Upper lobe of right lung (tissue), 1 donor: ENCODE measurements around the gene DNAJB2. TPM values are rescaled to one million over a fixed set of nuclear protein-coding genes. Genes with fewer than 3 reads are reported as not detected.

Experiments
- ATAC-seq: fragments of 200-7000 bp; cut with Tn5 transposase; one replicate; pipeline ENCODE4 v1.9.1; 2020; ENCODE audit warnings: mild to moderate bottlenecking, moderate library complexity
- DNase-seq: peaks from one replicate; pipeline ENCODE4 v3.0.0-alpha.2; 2020
- H3K27ac ChIP-seq: fragments of 200-600 bp; one replicate; pipeline ENCODE4 v1.8.0; 2022
- H3K27me3 ChIP-seq: fragments of 200-600 bp; one replicate; pipeline ENCODE4 v1.8.0; 2022; ENCODE audit warnings: mild to moderate bottlenecking
- H3K36me3 ChIP-seq: fragments of 200-600 bp; one replicate; pipeline ENCODE4 v1.8.0; 2022
- H3K4me1 ChIP-seq: fragments of 200-600 bp; one replicate; pipeline ENCODE4 v1.8.0; 2022
- H3K4me3 ChIP-seq: fragments of 200-600 bp; one replicate; pipeline ENCODE4 v1.8.0; 2022; ENCODE audit warnings: mild to moderate bottlenecking
- H3K9me3 ChIP-seq: fragments of 200-600 bp; one replicate; pipeline ENCODE4 v1.8.0; 2022
- CTCF ChIP-seq: fragments of 200-600 bp; IDR thresholded peaks from one replicate; pipeline ENCODE4 v1.8.0; 2022; ENCODE audit warnings: antibody characterized with exemption
- intact Hi-C: fragments of 100-400 bp; cut with DNase I; formaldehyde crosslinking; loops from one replicate; pipeline ENCODE4 v1.11.0; 2022
- total RNA-seq: library from RNA; stranded (reverse); fragmentation: NEBNext Ultra II Directional; extraction: Animal tissue kit (Norgen Biotek cat#: 25700); gene quantifications from one replicate; pipeline ENCODE4 v1.2.1, GENCODE V29; 2021
- donor health status: DM: no; HTN: yes; CAD: no; lungs with severe emphysema.

Gene DNAJB2
- total RNA-seq, 1 donor from 2014 or later = 79.4 TPM

DNA sequence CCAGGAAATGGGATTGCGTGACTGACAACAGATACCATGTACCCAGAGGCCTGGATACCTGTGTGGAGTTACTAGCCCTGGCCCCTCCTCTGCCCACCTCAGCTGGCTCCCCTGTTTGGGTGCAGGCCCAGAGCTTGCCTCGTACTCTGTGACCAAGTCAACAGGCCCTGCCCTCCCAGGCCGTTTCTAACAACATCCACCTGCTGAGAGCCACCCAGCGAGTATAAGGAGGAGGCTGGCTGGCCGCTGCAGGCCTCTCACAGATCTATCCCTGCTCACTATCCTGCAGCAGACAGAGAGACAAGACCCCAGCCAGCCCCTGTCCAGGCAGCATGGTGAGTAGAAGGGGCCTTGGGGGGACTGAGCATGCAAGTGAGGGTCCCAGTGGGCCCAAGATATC lies 12.9 kb upstream of the DNAJB2 start:
- Histone ChIP-seq H3K27ac (no peak overlapping the region), H3K4me1 (no peaks in the 10 kb centered on the region), H3K27me3 (no peaks in the 10 kb centered on the region), H3K9me3 (no peaks in the 10 kb centered on the region), H3K36me3 (no peaks in the 10 kb centered on the region), H3K4me3 (no peak overlapping the region)
- peak; percentile 52 for DNase-seq
- ATAC-seq = no peak
- intact Hi-C loops = no loop called here
- TF ChIP-seq CTCF = no peak

GRCh38 chr2:219266886-219267285 lies 12.3 kb upstream of the DNAJB2 start:
- TF ChIP-seq CTCF = no peak
- intact Hi-C loops = no loop called here

GRCh38 chr2:219268294-219268693 lies 10.9 kb upstream of the DNAJB2 start:
- Histone ChIP-seq H3K9me3 (no peaks in the 10 kb centered on the region), H3K4me3 (no peak overlapping the region), H3K27ac (no peak overlapping the region), H3K36me3 (no peaks in the 10 kb centered on the region), H3K27me3 (no peaks in the 10 kb centered on the region), H3K4me1 (no peaks in the 10 kb centered on the region)
- intact Hi-C loops = no loop called here
- no peak for TF ChIP-seq CTCF
- no peak for DNase-seq
- ATAC-seq = no peak

More at GRCh38 chr2:219266886-219267285, 12.3 kb upstream of the DNAJB2 start:
- Histone ChIP-seq H3K4me3 (no peak overlapping the region), H3K27me3 (no peaks in the 10 kb centered on the region), H3K27ac (no peak overlapping the region), H3K9me3 (no peaks in the 10 kb centered on the region), H3K4me1 (no peaks in the 10 kb centered on the region), H3K36me3 (no peaks in the 10 kb centered on the region)
- ATAC-seq = no peak
- DNase-seq = no peak

- peak; percentile 69 for DNase-seq
- peak; percentile 63 for ATAC-seq
- Histone ChIP-seq H3K4me1 (no peaks in the 10 kb centered on the region), H3K36me3 (no peaks in the 10 kb centered on the region), H3K9me3 (no peaks in the 10 kb centered on the region), H3K27ac (no peak overlapping the region), H3K27me3 (no peaks in the 10 kb centered on the region), H3K4me3 (no peak overlapping the region)
- intact Hi-C loops = no loop called here
- no peak for TF ChIP-seq CTCF
Measured at GRCh38 chr2:219269362-219270054, 9.7 kb upstream of the DNAJB2 start.

DNA sequence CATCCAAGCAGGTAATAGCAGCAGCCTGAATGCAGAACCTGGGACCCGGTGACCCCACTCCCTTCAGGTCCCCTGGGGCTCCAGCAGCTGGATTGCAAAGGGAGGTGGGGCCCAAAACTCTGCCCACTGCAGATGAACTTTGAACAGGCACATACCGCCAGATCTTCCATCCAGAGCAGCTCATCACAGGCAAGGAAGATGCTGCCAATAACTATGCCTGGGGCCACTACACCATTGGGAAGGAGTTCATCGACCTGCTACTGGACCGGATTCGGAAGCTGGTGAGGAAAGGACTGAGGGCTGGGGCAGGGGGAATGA lies 9.2 kb upstream of the DNAJB2 start:
- ATAC-seq (no peak), DNase-seq (peak; percentile 28)
- Histone ChIP-seq H3K27me3 (no peaks in the 10 kb centered on the region), H3K4me1 (no peaks in the 10 kb centered on the region), H3K27ac (no peak overlapping the region), H3K36me3 (no peaks in the 10 kb centered on the region), H3K9me3 (no peaks in the 10 kb centered on the region), H3K4me3 (no peak overlapping the region)
- intact Hi-C loops = no loop called here
- no peak for TF ChIP-seq CTCF

- TF ChIP-seq CTCF = no peak
- no peaks in the 10 kb centered on the region for H3K27me3 ChIP-seq
Measured at GRCh38 chr2:219271021-219271420, 8.1 kb upstream of the DNAJB2 start.

More at GRCh38 chr2:219271021-219271420, 8.1 kb upstream of the DNAJB2 start:
- Histone ChIP-seq H3K4me3 (no peak overlapping the region), H3K4me1 (no peaks in the 10 kb centered on the region), H3K36me3 (no peaks in the 10 kb centered on the region), H3K9me3 (no peaks in the 10 kb centered on the region), H3K27ac (no peak overlapping the region)
- intact Hi-C loops = no loop called here
- ATAC-seq (no peak), DNase-seq (no peak)
